WTC11 (cell line): Measurements from ENCODE around the gene OVCA2. TPM values are rescaled to one million over a fixed set of nuclear protein-coding genes. Genes with fewer than 3 reads are reported as not detected.

Experiments
- ATAC-seq: fragments of 200-7000 bp; cut with Tn5 transposase; 2 replicates; pipeline ENCODE4 v1.10.0; 2021; ENCODE audit warnings: mild to moderate bottlenecking, moderate library complexity
- CTCF ChIA-PET: fragments of 300-600 bp; sonication (Branson Sonifier 250); formaldehyde crosslinking; loops from one replicate; lab custom pipeline; 2021; ENCODE audit warnings: antibody characterized with exemption; lab: Charles Lee
- POLR2A ChIA-PET: fragments of 350-600 bp; sonication (Branson Sonifier 250); formaldehyde crosslinking; loops from one replicate; lab custom pipeline; 2021; ENCODE audit warnings: antibody characterized with exemption; lab: Charles Lee
- DNase-seq: peaks from one replicate; pipeline ENCODE4 v3.0.0; 2021; ENCODE audit warnings: low spot score
- H3K27ac Mint-ChIP-seq: 2 replicates; pipeline ENCODE4 v1.8.0; 2021; ENCODE audit warnings: mixed read lengths
- H3K27me3 Mint-ChIP-seq: 2 replicates; pipeline ENCODE4 v1.8.0; 2021; ENCODE audit warnings: low read depth, mild to moderate bottlenecking, moderate library complexity, mixed read lengths
- H3K36me3 Mint-ChIP-seq: 2 replicates; pipeline ENCODE4 v1.8.0; 2021; ENCODE audit warnings: mixed read lengths
- H3K4me1 Mint-ChIP-seq: 2 replicates; pipeline ENCODE4 v1.8.0; 2022; ENCODE audit warnings: mixed read lengths
- H3K4me3 Mint-ChIP-seq: 2 replicates; pipeline ENCODE4 v1.8.0; 2021; ENCODE audit warnings: mild to moderate bottlenecking, moderate library complexity, mixed read lengths
- H3K9me3 Mint-ChIP-seq: 2 replicates; pipeline ENCODE4 v1.8.0; 2021; ENCODE audit warnings: mixed read lengths
- AFF4 ChIP-seq: sonication (generic); formaldehyde crosslinking; IDR thresholded peaks from 2 replicates; pipeline ENCODE4 v1.8.1; 2023; ENCODE audit warnings: mild to moderate bottlenecking, missing genetic modification reagents, borderline replicate concordance
- ATF2 ChIP-seq: sonication (generic); formaldehyde crosslinking; IDR thresholded peaks from 2 replicates; pipeline ENCODE4 v1.8.1; 2022; ENCODE audit warnings: low read depth, missing genetic modification reagents, borderline replicate concordance
- E2F5 ChIP-seq: sonication (generic); formaldehyde crosslinking; IDR thresholded peaks from 2 replicates; pipeline ENCODE4 v1.8.1; 2022; ENCODE audit warnings: mild to moderate bottlenecking, moderate library complexity, missing genetic modification reagents
- ELF4 ChIP-seq: sonication (generic); formaldehyde crosslinking; IDR thresholded peaks from 2 replicates; pipeline ENCODE4 v1.8.1; 2022; ENCODE audit warnings: low read depth, mild to moderate bottlenecking, moderate library complexity, missing genetic modification reagents
- EMX1 ChIP-seq: fragments of 250-450 bp; sonication (Bioruptor Pico); IDR thresholded peaks from 2 replicates; pipeline ENCODE4 v1.8.0; 2021; ENCODE audit warnings: mild to moderate bottlenecking
- ESRRA ChIP-seq: sonication (generic); formaldehyde crosslinking; IDR thresholded peaks from 2 replicates; pipeline ENCODE4 v1.8.1; 2022; ENCODE audit warnings: mild to moderate bottlenecking, missing genetic modification reagents, borderline replicate concordance
- ETV6 ChIP-seq: sonication (generic); formaldehyde crosslinking; IDR thresholded peaks from 2 replicates; pipeline ENCODE4 v1.8.1; 2022; ENCODE audit warnings: mild to moderate bottlenecking, missing genetic modification reagents
- FOXP4 ChIP-seq: sonication (generic); formaldehyde crosslinking; IDR thresholded peaks from 2 replicates; pipeline ENCODE4 v1.8.0; 2022; ENCODE audit warnings: mild to moderate bottlenecking, missing genetic modification reagents
- GTF2I ChIP-seq: fragments of 250-450 bp; sonication (Bioruptor Pico); conservative IDR thresholded peaks from 2 replicates; pipeline ENCODE4 v1.4.0; 2021; ENCODE audit warnings: mild to moderate bottlenecking
- KAT7 ChIP-seq: sonication (generic); formaldehyde crosslinking; IDR thresholded peaks from 2 replicates; pipeline ENCODE4 v1.8.1; 2023; ENCODE audit warnings: missing genetic modification reagents, mild to moderate bottlenecking, borderline replicate concordance
- RORB ChIP-seq: fragments of 250-450 bp; sonication (Bioruptor Pico); IDR thresholded peaks from 2 replicates; pipeline ENCODE4 v1.9.0; 2021; ENCODE audit warnings: mild to moderate bottlenecking
- TEAD1 ChIP-seq: sonication (generic); formaldehyde crosslinking; IDR thresholded peaks from 2 replicates; pipeline ENCODE4 v1.8.0; 2022; ENCODE audit warnings: mild to moderate bottlenecking, missing genetic modification reagents
- TP53 ChIP-seq: sonication (generic); formaldehyde crosslinking; IDR thresholded peaks from 2 replicates; pipeline ENCODE4 v1.8.1; 2023; ENCODE audit warnings: mild to moderate bottlenecking, missing genetic modification reagents
- USF2 ChIP-seq: sonication (generic); formaldehyde crosslinking; IDR thresholded peaks from 2 replicates; pipeline ENCODE4 v1.8.1; 2023; ENCODE audit warnings: mild to moderate bottlenecking, missing genetic modification reagents, moderate library complexity
- ZMAT4 ChIP-seq: fragments of 250-450 bp; sonication (Bioruptor Pico); IDR thresholded peaks from 2 replicates; pipeline ENCODE4 v1.9.0; 2021; ENCODE audit warnings: mild to moderate bottlenecking
- ZNF219 ChIP-seq: sonication (generic); formaldehyde crosslinking; IDR thresholded peaks from 2 replicates; pipeline ENCODE4 v1.8.0; 2023; ENCODE audit warnings: missing genetic modification reagents, mild to moderate bottlenecking, borderline replicate concordance
- ZNF425 ChIP-seq: fragments of 250-450 bp; sonication (Bioruptor Pico); conservative IDR thresholded peaks from 2 replicates; pipeline ENCODE4 v1.9.0; 2021; ENCODE audit warnings: mild to moderate bottlenecking
- total RNA-seq: library from RNA; stranded (reverse); gene quantifications from 3 replicates; pipeline ENCODE4 v1.2.3, GENCODE V29; 2021

Gene OVCA2
- total RNA-seq, 1 experiment from 2014 or later, result 23.5 TPM

- TF ChIP-seq ZNF425 (CRISPR knock-in tag) (no peak), ZMAT4 (CRISPR knock-in tag) (no peak), RORB (no peak)
These were observed 7.0 kb downstream of the OVCA2 start (continued) for GRCh38 chr17:2048805-2049204.

GRCh38 chr17:2049333-2050299 lies 7.8 kb downstream of the OVCA2 start:
- peak overlapping the region; percentile 50 for H3K4me3 Mint-ChIP-seq
- H3K36me3 Mint-ChIP-seq, result no peaks in the 10 kb centered on the region
- DNase-seq (peak; percentile 78), ATAC-seq (peak; percentile 45)
- H3K27me3 Mint-ChIP-seq, result peaks cover 72% of the 10 kb centered on the region
- POLR2A ChIA-PET, result no interaction called here
- no peaks in the 10 kb centered on the region for H3K4me1 Mint-ChIP-seq
- TF ChIP-seq ETV6, result peak; percentile 18; the same call in 1 of the 2 replicates
- TF ChIP-seq EMX1, result no peak
- 0 out of 2 replicates have a peak, but pooled peaks have one; percentile 69 for TF ChIP-seq TP53 (CRISPR knock-in tag)
- TF ChIP-seq USF2 (CRISPR knock-in tag), result peak; percentile 14; the same call in 1 of the 2 replicates
- peak; percentile 45; the same call in 1 of the 2 replicates for TF ChIP-seq TEAD1 (CRISPR knock-in tag)
- 0 out of 2 replicates have a peak, but pooled peaks have one; percentile 23 for TF ChIP-seq ZNF219 (CRISPR knock-in tag)
- TF ChIP-seq RORB, result no peak
- TF ChIP-seq ATF2 (CRISPR knock-in tag), result no peak
- TF ChIP-seq GTF2I (CRISPR knock-in tag), result no peak
- 0 out of 2 replicates have a peak, but pooled peaks have one; percentile 48 for TF ChIP-seq FOXP4 (CRISPR knock-in tag)
- no peak for TF ChIP-seq ESRRA
- CTCF ChIA-PET, result interaction anchor here (0.7 to 1.7 kb wide), 3 partner anchors 9 to 141 kb away, joined by 3 to 6 read pairs (median 5); no protein-coding TSS in a partner anchor
- H3K9me3 Mint-ChIP-seq, result no peaks in the 10 kb centered on the region
- no peak overlapping the region for H3K27ac Mint-ChIP-seq

GRCh38 chr17:2050300-2051060 lies 8.7 kb downstream of the OVCA2 start:
- Mint-ChIP-seq H3K4me3 (no peak overlapping the region), H3K4me1 (no peaks in the 10 kb centered on the region), H3K36me3 (no peaks in the 10 kb centered on the region), H3K9me3 (no peaks in the 10 kb centered on the region), H3K27ac (no peak overlapping the region), H3K27me3 (peaks cover 71% of the 10 kb centered on the region)
- CTCF ChIA-PET, result interaction anchor here (0.7 to 1.7 kb wide), 2 partner anchors 8 to 14 kb away, joined by 3 to 5 read pairs; no protein-coding TSS in a partner anchor
- DNase-seq, result peak; percentile 68
- POLR2A ChIA-PET, result no interaction called here
- ATAC-seq, result peak; percentile 4
- TF ChIP-seq ELF4 (CRISPR knock-in tag) (no peak), KAT7 (CRISPR knock-in tag) (no peak), E2F5 (CRISPR knock-in tag) (no peak), AFF4 (CRISPR knock-in tag) (no peak)
